Transverse colon (tissue), 4 donors: ENCODE data around the gene PLA2G2E.

Experiments used
- EP300 ChIP-seq: sonication (generic); formaldehyde crosslinking; IDR thresholded peaks from one replicate; pipeline ENCODE4 v1.6.1; 2017; ENCODE audit warnings: antibody characterized with exemption, low read depth
- POLR2A ChIP-seq: fragments of 450-650 bp; IDR thresholded peaks from one replicate; pipeline ENCODE4 v1.6.1; 2016; ENCODE audit warnings: antibody characterized with exemption, mild to moderate bottlenecking, moderate library complexity
- POLR2AphosphoS5 ChIP-seq, 3 donors: sonication (generic); formaldehyde crosslinking; IDR thresholded peaks; one replicate each; pipeline ENCODE4 v1.6.1; 2016; ENCODE audit warnings: antibody characterized with exemption in 3 of 3
- TF ChIP-seq, protein P1 (sequence below), 5 experiments: fragments of 200-600 bp in 3 of 5; fragments of 450-650 bp in 2 of 5; sonication (generic) in 3 of 5; IDR thresholded peaks; 1 replicate in 2 of 5; 2 replicates in 3 of 5; pipeline ENCODE4 v1.5.1; 2016 to 2017; ENCODE audit warnings: antibody characterized with exemption in 5 of 5, inconsistent platforms in 3 of 5, mild to moderate bottlenecking in 2 of 5, moderate library complexity in 1 of 5

DNA sequence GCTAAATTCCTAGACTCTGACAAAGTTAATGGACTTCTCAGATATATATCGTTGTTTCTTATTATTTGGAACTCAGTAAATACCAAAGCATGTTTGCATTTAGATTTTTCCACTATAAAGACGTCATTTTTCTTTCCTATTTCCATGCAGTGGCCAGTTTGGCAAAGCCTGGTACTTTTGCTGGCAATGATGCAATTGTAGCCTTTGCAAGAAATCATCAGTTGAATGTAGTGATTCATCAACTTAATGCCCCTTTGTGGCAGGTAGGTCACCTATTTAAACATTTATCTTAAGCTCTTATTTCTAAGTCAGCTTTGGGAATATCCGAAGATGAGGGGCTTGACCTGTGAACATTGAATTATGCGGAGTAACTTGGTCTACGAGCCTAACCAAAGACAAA, 29.2 kb downstream of the PLA2G2E start:
- TF ChIP-seq, protein P1, sequence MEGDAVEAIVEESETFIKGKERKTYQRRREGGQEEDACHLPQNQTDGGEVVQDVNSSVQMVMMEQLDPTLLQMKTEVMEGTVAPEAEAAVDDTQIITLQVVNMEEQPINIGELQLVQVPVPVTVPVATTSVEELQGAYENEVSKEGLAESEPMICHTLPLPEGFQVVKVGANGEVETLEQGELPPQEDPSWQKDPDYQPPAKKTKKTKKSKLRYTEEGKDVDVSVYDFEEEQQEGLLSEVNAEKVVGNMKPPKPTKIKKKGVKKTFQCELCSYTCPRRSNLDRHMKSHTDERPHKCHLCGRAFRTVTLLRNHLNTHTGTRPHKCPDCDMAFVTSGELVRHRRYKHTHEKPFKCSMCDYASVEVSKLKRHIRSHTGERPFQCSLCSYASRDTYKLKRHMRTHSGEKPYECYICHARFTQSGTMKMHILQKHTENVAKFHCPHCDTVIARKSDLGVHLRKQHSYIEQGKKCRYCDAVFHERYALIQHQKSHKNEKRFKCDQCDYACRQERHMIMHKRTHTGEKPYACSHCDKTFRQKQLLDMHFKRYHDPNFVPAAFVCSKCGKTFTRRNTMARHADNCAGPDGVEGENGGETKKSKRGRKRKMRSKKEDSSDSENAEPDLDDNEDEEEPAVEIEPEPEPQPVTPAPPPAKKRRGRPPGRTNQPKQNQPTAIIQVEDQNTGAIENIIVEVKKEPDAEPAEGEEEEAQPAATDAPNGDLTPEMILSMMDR (IDR thresholded peaks at IDR 0.05) = no peak
- TF ChIP-seq EP300 = no peak
- TF ChIP-seq POLR2A = no peak
- TF ChIP-seq POLR2AphosphoS5 (IDR thresholded peaks at IDR 0.05) = no peak
